G401 (cell line): ENCODE data around the gene DHX38. TPM values are rescaled to one million over a fixed set of nuclear protein-coding genes. Genes with fewer than 3 reads are reported as not detected.

Experiments
- DNase-seq: peaks from one replicate; pipeline ENCODE4 v3.0.0-alpha.2; 2015; ENCODE audit warnings: low spot score
- in situ Hi-C: cut with HindIII; loops from 2 replicates; pipeline ENCODE4 v1.10.0; 2016; ENCODE audit warnings: low sequenced_read_pairs, mixed read lengths
- total RNA-seq: library from RNA; depleted of rRNA; stranded (reverse); fragments of >200 nt; shearing (Covaris generic); gene quantifications from 2 replicates; pipeline ENCODE4 v1.2.3, GENCODE V29; 2014

Gene DHX38
- total RNA-seq, 1 experiment from 2014 or later = 71.0 TPM

DNA sequence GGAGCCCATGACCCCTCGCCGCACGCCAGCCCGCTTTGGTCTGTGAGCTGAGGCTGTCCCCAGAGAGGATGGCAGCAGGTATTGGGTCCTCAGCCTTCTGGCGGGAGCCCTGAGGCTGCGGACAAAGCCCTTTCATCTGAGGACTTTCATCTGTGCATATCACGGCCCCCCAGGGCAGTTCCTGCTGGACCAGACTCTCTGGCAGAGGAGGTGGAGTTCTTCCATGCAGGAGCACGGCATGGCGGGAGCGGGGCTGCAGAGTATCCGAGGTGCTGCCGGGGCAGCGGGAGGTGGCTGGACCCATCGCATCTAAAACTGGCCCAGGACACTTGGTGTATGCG lies 18.8 kb downstream of the DHX38 start:
- in situ Hi-C loops = no loop called here
- DNase-seq = no peak

DNA sequence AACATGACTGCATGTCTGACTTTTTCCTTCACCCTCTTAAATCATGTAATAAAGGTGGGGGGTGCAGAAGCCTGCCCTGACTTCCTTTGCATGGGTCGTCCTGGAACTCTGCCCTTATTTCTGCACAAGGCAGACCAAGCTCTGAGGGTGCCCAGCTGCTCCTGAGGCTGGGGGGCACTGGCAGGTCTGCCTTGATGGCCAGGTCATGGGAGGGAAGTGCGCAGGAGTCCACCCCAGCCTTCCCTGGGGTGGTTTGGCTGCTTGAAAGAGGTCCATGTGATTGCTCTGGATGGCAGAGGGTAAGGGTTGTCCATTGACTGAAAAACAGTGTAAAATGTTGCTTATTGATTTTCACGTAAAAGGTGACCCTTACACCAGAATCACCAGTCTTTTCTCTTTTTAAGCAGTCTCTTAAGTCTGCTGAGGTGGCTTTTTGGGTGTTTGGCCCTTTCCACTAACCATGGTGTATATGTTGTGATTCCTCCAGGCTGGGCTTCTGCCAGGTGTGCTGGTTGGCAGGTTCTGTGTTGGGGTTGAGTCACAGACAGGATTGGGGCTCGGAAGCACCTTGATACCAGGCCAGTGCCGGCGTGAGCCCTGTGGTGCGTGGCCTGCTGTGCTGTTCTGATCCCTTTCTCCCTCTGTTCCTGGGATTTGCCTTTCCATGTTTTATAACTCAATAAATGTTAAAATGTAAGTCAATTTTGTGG lies 19.4 kb downstream of the DHX38 start:
- in situ Hi-C loops = no loop called here
- DNase-seq = no peak

DNA sequence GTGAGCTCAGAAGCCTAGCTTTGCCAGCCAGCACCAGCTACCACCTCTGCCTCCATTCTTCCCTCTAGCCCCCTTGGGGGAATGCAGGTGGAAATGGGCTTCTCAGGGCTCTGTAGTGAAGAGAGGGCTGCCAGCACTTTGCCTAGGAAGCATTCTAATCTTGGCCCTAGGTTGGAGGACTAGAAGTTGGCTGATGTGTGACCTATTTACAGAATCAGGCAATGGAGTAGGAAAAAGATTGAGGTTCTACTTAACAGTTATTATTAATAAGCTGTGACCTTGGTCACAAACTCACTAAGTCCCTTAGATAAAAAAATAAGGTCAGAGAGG lies 19.9 kb downstream of the DHX38 start:
- DNase-seq = no peak
- in situ Hi-C loops = no loop called here

DNA sequence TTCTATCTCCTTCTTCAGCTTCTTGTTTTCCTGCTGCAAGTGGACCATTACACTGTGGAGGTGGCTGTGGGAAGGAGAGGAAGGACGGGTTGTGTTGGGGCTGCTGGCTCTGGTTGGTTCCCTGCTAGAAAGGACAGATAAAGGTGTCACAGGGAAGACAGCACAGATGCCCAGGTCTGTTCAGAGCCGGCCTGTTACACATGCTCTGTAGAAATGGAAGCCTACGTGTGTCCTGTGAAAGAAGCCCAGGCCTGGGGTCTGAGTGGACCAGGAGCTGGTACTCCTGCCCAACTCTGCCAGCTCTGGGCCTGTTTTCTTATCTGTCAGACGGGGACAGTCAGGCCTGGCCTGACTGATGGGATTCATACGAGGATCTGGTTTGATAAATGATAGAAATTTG lies 26.4 kb downstream of the DHX38 start:
- no peak for DNase-seq
- in situ Hi-C loops = no loop called here

DNA sequence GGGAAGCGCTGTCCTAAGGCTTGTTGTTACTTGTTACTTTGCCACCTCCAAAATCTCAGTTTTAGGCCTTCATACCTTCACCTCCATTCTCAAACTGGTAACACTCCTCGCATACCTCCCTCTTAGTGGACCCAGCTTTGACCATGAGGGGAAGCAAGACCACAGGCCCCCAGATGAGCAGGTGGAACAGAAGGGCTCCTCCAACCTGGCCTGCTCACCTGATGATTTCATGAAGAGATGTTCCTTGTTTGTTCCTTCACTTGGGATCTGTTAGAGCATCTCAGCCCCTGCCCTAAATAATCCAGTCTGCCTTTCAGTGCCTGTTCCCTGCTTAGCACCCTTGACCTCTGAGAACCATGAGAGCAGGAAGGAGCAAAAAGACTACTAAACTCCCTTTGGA lies 28.7 kb downstream of the DHX38 start:
- DNase-seq = no peak
- in situ Hi-C loops = no loop called here

DNA sequence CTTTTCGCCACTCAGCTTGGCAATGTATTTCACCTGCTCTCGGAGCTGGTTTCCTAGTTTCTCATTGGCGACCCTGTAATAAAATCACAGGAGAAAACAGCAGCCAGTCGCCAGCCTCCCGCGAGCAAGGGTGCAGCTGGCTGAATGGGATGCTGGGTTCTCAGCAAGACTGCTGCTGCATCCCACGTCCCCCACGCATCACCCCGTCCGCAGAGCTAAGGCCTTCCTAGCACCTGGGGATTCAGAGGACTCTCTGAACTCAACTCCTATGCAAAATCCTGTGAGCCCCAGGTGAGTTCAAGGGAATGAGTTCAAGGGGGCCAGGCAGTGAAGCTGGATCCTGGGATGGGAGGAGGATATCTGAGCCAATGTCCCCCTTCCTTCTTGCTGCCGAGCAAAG lies 29.3 kb downstream of the DHX38 start:
- DNase-seq = no peak
- in situ Hi-C loops = no loop called here

DNA sequence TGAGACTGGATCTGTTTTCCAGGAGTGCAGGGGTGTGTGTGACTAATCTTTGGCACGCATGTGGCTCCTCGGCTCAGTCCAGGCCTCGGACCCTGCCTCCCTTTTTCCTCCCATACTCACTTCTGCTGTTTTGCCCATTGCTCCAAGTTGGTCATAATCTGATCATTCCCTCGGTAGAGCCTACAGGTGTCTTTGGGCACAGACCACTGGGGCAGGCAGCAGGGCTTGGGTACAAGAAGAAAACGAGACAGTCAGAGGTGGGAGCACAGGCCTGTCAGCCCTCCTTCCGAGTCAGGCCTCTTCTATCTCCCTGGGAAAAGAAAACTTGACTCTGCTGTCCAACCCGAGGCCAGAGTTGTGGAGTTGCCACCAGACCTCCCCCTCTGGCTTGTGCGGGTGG lies 29.8 kb downstream of the DHX38 start:
- in situ Hi-C loops = no loop called here
- no peak for DNase-seq

DNA sequence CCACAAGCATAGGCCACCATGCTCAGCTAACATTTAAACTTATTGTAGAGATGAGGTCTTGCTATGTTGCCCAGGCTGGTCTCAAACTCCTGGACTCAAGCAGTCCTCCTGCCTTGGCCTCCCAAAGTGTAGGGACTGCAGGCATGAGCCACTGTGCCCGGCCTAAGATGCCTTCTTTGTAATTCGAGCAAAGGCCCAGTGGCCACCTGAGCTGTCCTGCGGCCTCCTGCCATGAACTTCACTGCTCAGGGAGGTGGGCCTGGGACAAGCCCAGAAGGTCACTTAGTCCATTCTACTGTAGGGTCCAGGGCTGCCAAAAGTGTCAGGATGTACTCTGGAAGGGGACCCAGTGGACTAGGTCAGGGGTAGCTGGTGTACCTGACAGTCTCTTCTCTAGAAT lies 30.5 kb downstream of the DHX38 start:
- in situ Hi-C loops = no loop called here
- DNase-seq = no peak

DNA sequence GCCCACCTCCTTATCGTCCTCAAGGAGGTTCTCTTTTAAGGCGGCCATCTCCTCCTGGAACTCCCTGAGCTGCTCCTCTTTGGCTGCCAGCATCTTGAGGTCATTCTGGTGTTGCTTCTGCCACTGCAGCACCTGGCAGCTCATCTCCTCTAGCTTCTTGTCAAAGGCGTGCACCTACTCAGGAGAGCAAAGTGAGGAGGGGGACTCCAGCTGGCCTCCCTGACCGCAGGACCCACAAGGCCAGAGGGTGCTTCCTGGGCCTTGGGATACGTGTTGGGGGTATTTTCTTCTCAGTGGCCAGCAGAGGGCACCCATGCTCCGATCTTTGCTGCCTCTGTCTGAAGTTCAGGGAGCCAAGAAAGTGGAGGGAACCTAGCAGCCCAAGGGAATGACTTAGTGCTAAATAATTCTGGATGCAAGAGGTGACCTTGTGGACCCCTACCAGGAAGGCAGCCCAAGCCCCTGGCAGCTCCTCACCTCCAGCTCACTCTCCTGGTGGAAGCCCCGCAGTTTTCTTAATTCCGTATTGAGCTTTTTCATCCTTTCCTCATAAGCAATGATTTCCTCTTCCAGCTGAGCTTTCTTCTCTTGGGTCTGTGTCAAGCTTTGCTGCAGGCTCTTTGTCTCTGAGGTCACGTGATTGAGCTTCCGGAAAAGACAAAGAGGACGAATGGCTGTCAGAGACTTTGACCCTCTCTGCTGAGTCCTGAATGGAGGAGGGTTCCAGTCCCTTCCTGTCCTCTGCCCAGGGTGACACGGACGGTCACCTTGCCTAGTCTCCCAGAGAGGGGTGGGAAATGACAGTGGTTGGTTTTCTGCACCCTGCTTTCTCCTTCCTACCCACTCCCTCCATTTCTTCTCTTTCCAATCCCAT lies 31.4 kb downstream of the DHX38 start:
- DNase-seq = peak; percentile 69
- in situ Hi-C loops = loop anchor here (5.0 kb wide), 1 partner anchor 62 kb away; no protein-coding TSS in a partner anchor

DNA sequence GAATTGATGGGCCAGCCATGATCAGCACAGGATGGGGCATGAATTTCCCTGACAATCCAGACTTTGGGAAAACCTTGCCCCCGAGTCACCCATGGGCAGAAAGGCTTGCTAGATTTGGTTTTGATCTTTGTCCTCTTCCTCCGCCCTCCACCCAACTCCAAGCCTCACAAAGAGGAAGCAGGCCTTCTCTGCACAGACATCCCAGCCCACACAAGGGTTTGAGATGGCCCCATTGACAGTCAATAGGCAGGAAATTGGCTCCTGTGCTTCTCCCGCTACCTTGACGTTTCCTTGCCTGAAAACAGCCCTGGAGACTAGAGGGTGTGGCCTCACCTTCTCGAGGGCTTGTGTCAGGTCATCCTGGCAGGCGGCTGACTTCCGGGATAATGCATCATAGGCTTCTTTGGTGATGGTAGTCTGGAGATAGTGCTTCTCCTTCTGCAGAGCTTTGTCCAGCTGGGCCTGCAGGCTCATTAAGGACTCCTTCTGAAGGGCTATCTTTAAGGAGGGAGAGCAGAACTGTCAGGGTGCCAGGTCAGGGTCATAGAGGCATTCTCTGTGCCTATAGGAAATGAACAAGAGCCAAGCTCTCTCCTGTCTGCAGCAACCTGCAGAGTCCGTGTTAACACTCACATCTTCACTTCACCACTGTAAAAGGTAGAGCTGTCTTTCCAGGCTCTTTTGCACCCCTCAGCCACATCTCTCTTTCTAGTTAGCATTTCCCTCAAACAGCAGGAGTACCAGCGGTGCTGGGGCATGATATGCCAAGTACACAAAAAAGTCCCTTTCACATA lies 32.2 kb downstream of the DHX38 start:
- DNase-seq = no peak
- in situ Hi-C loops = loop anchor here (5.0 kb wide), 1 partner anchor 61 kb away; no protein-coding TSS in a partner anchor

DNA sequence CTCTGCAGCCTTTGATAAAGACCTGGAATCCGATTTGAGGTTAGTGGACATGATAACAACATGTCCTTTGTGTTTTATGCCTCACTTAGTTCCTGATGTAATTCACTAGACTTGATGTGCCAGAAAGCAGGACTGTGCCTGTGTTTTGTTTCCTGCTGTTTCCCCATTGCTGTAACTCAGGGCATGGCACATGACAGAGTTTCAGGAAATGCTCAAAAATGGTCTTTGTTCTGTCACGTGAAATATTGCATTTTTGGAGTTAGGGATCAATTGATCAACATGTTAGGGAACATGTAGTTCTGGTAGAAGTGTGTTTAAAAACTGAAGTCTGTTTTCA lies 32.8 kb downstream of the DHX38 start:
- in situ Hi-C loops = loop anchor here (5.0 kb wide), 1 partner anchor 61 kb away; no protein-coding TSS in a partner anchor
- no peak for DNase-seq

DNA sequence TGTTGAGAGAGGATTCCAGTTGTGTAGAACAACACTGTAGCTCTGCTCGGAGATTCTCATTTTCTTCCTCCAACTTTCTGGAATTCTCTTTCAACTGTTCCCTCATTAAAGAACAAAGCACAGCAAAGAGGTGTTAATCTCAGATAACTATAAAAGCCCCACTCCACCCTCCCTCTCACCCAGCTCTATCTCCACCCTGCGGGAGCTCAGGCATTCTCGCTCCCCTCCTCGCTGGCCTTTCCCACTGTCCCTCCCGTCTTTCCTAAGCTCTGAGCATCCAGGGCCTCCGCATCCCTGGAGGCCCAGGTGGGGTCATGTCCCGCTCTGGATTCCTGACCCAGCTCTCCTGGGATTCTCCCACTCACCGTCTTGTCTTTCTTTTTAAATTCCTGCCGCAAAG lies 35.1 kb downstream of the DHX38 start:
- no peak for DNase-seq
- in situ Hi-C loops = loop anchor here (5.0 kb wide), 1 partner anchor 59 kb away; no protein-coding TSS in a partner anchor

DNA sequence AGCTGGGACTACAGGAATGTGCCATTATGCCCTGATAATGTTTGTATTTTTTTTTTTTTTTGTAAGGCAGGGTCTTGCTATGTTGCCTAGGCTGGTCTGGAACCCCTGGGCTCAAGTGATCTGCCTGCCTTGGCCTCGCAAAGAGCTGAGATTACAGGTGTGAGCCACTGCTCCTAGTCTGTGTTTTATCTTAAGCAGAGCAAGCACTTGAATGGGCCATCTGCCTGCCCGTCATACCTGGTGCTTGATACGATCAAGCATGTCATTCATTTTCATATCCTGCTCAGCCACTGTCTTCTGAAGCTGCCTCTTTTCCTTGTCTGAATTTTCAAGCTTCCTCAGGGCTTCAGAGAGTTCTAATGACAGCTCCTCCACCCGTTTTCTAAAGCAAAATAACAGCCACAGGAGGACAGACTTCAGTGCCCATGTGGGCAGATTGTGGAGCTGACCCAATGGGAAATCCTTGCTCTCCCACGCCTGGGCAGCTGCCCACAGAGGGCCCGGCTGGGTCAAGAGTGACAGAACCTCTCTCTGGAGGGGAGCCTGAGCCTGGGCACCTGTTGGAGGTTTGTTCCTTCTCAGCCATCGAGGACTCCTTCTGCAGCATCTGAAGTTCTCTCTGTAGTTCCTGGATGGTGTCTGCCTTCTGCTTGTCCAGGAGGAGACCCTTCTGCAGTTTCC lies 36.5 kb downstream of the DHX38 start:
- no peak for DNase-seq
- in situ Hi-C loops = loop anchor here (5.0 kb wide), 1 partner anchor 57 kb away; no protein-coding TSS in a partner anchor

DNA sequence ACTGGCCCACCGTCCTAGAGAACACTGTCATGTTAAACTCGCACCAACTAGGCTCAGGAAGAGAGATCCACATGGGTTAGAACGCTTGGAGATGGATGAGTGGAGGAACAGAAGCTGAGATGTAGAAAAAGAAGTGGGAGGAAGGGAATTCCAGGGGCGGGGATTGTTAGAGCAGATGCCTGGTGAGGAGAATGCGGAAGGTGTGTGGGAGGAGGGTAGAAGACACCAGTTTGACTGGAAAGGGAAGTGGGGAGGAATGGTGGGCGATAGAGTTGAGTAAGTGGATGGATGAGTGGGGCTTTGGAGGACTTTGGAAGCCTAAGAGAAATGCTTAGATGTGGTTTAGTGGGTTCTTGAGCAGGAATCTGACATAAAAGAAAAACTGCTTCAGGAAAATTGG lies 37.4 kb downstream of the DHX38 start:
- in situ Hi-C loops = no loop called here
- no peak for DNase-seq

DNA sequence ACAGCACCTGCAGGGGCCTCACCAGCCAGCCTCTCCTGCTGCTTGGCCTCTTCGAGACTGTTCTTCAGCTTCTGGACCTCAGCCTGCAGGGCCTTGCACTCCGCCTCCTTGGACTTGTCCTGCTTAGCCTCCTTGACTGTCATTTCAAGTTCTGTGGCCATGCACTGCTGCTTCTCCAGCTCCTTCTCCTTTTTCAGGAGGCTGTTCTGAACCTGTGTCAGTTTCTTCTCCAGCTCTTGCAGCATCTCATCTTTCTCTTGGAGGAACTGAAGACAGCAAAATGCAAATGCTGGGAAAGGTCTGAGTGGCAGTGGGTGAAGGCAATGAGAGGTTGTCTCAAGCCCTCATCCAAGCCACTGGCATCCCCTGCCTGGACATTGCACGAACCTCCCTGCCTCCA lies 39.1 kb downstream of the DHX38 start:
- in situ Hi-C loops = no loop called here
- no peak for DNase-seq

DNA sequence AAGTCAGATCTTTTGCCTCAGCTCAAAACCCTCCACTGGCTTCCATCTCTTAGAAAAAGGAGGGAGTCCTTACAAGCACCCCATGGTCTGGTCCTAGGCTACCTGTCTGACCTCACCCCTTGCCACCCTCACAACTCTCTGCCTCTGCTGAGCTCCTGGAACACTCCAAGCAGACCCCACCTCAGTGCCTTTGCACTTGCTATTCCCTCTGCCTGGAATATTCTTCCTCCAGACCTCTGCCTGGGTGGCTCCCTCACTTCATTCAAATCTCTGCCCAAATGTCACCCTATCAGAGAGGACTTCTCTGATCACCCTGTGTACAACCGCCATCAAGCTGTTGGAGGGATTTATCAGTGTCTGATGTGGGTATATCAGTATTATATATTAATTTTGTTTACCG lies 40.9 kb downstream of the DHX38 start:
- DNase-seq = no peak
- in situ Hi-C loops = no loop called here

DNA sequence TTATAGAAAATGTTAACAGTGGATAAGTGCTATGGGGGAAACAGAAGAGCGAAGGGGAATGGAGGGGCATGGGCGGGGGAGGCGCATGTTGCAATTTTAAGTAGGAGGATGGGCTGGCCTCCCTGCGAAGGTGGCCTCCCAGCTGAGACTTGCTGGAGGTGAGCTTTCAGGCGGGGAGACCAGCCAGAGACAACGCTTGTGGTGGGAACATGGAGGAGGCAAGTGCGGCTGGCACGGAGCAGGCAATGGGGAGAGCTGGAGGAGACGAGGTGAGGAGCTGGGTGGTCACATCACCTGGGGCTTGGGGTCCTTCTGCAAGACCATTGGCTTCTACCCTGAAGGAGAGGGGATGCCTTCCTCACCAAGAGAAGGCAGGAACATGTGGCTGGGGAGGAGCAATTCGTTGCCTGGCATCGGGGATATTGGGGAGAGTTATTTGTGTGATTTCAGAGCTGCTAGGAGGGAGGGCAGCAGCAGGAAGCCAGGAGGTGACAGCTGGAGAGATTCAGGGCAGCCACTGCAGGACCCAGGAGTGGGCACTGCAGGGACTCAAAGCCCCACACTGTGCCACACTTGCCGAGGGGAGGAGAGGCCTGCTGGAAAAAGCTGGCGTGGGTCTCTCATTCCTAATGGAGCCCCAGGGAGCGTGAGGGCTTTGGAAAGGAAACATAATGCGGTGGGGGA lies 43.9 kb downstream of the DHX38 start:
- DNase-seq = no peak
- in situ Hi-C loops = no loop called here

DNA sequence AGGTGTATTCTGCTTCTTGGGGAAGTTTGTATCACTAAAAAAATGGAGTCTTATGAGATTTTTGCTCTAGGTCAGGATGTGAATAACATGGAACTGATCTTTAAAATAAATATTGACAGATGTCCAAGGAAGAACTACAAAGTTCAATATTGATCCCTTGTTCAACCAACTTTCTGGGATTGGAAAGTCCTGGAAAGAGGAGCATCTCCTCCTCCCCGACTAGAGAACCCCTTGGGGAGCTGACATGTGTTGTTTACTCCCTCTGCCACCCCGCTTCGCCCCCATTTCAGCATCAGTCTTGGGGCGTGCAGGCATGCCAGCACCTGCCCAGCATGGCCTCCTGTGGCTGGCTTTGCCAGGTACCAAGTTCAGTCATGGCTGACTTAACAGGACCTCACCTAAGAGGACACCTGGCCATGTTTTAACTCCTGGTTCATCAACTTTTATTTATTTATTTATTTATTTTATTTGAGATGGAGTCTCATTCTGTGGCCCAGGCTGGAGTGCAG lies 44.5 kb downstream of the DHX38 start:
- DNase-seq = no peak
- in situ Hi-C loops = no loop called here

DNA sequence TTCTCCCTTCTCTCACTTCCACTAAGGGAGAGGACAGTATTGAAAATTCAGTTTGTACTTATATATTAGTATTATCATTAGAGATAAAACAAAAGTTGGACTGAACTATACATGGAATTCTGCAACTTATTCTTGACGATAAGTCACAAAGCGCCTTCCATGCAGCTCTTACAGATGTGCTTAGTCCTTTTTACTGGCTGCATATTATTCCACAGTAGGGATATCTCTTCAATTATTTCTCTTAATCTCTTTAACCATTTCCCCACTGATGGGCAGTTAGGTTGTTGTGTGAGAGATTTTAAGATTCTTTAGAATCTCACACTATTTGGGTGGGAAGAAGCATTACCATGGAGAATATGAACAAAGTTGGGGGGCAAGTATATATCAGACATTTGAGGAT lies 46.3 kb downstream of the DHX38 start:
- in situ Hi-C loops = no loop called here
- no peak for DNase-seq
